ENCODE results near the gene NFATC1.

Gene NFATC1

GRCh38 chr18:79560861-79561210 lies 165.1 kb downstream of the NFATC1 start:
- DNase-seq = no peak

- no peak for DNase-seq
Measured at GRCh38 chr18:79563949-79564348, 168.2 kb downstream of the NFATC1 start.

GRCh38 chr18:79564441-79564840 lies 168.7 kb downstream of the NFATC1 start:
- no peak for DNase-seq

GRCh38 chr18:79566771-79567431 lies 171.2 kb downstream of the NFATC1 start:
- no peak for DNase-seq

GRCh38 chr18:79567481-79568147 lies 171.9 kb downstream of the NFATC1 start:
- peak; percentile 90 for DNase-seq

GRCh38 chr18:79568543-79569205 lies 172.9 kb downstream of the NFATC1 start:
- DNase-seq = no peak

GRCh38 chr18:79569720-79570119 lies 174.0 kb downstream of the NFATC1 start:
- no peak for DNase-seq

GRCh38 chr18:79570266-79571201 lies 174.8 kb downstream of the NFATC1 start:
- peak; percentile 41 for DNase-seq

GRCh38 chr18:79571211-79572092 lies 175.7 kb downstream of the NFATC1 start:
- DNase-seq = no peak

- no peak for DNase-seq
Measured at GRCh38 chr18:79572093-79572780, 176.5 kb downstream of the NFATC1 start.

GRCh38 chr18:79572848-79573451 lies 177.2 kb downstream of the NFATC1 start:
- no peak for DNase-seq

- DNase-seq = no peak
Measured at GRCh38 chr18:79573921-79574491, 178.3 kb downstream of the NFATC1 start.

GRCh38 chr18:79574938-79575525 lies 179.3 kb downstream of the NFATC1 start:
- no peak for DNase-seq

GRCh38 chr18:79575891-79576685 lies 180.4 kb downstream of the NFATC1 start:
- no peak for DNase-seq

- DNase-seq = no peak
Measured at GRCh38 chr18:79576686-79577351, 181.1 kb downstream of the NFATC1 start.

- DNase-seq = no peak
Measured at GRCh38 chr18:79577451-79578395, 182.0 kb downstream of the NFATC1 start.
